GM12878 (cell line): ENCODE data around the gene ELAVL3. TPM values are rescaled to one million over a fixed set of nuclear protein-coding genes. Genes with fewer than 3 reads are reported as not detected.

Experiments
- HCFC1 ChIP-seq: fragments of 150-350 bp; IDR thresholded peaks from 2 replicates; pipeline ENCODE4 v1.6.1; 2014; ENCODE audit warnings: low read length
- KDM1A ChIP-seq: fragments of 200-600 bp; sonication (generic); IDR thresholded peaks from 2 replicates; pipeline ENCODE4 v1.6.1; 2016; ENCODE audit warnings: borderline replicate concordance
- NFXL1 ChIP-seq: fragments of 450-650 bp; IDR thresholded peaks from 2 replicates; pipeline ENCODE4 v1.6.1; 2017; ENCODE audit warnings: antibody characterized with exemption, mild to moderate bottlenecking, borderline replicate concordance
- RAD51 ChIP-seq: fragments of 450-650 bp; IDR thresholded peaks from 2 replicates; pipeline ENCODE4 v1.6.1; 2016; ENCODE audit warnings: moderate library complexity, mild to moderate bottlenecking, inconsistent platforms
- RCOR1 ChIP-seq: conservative IDR thresholded peaks from 2 replicates; pipeline ENCODE4 v1.6.1; 2012; ENCODE audit warnings: low read depth, low read length, improper control_type of control experiment
- SMAD1 ChIP-seq: fragments of 450-650 bp; IDR thresholded peaks from 2 replicates; pipeline ENCODE4 v1.6.1; 2018; ENCODE audit warnings: mild to moderate bottlenecking, low read depth; ENCODE audit not compliant: partially characterized antibody
- polyA plus RNA-seq, 11 experiments: library from polyadenylated mRNA; depleted of rRNA in 4 of 11; unstranded in 6 of 11; stranded (reverse) in 5 of 11; fragments of >200 nt; fragmentation: Nextera tagmentation in 4 of 11; fragmentation: Illumina TruSeq in 1 of 11; extraction: Ambion mirVana in 4 of 11; extraction: Trizol in 1 of 11; gene quantifications; 1 replicate in 1 of 11; 2 replicates in 10 of 11; pipeline versions ENCODE4 v1.2.1 to v1.2.3, GENCODE V29; 2011 to 2016; ENCODE audit warnings: inconsistent platforms in 2 of 11, missing spikeins in 2 of 11, low read depth in 1 of 11
- total RNA-seq, 4 experiments: library from RNA; depleted of rRNA in 3 of 4; stranded (reverse); fragments of >200 nt in 3 of 4; fragmentation: Illumina TruSeq in 1 of 4; extraction: Trizol in 1 of 4; gene quantifications; 2 replicates each; pipeline versions ENCODE4 v1.2.1 to v1.2.3, GENCODE V29; 2013 to 2021
- TF ChIP-seq, protein P1 (sequence below): fragments of 450-650 bp; IDR thresholded peaks from 2 replicates; pipeline ENCODE4 v1.6.1; 2017; ENCODE audit warnings: low read depth, mild to moderate bottlenecking, moderate library complexity
- TF ChIP-seq, protein P2 (sequence below): IDR thresholded peaks from 2 replicates; pipeline ENCODE4 v1.6.1; 2011; ENCODE audit warnings: borderline replicate concordance, low read depth, mild to moderate bottlenecking, moderate library complexity, low read length; ENCODE audit not compliant: insufficient read depth, poor library complexity, severe bottlenecking
- TF ChIP-seq, protein P3 (sequence below): IDR thresholded peaks from 2 replicates; pipeline ENCODE4 v1.6.1; 2011; ENCODE audit warnings: mild to moderate bottlenecking, low read depth, low read length, moderate library complexity; ENCODE audit not compliant: insufficient replicate concordance
- TF ChIP-seq, protein P4 (sequence below): fragments of 450-650 bp; formaldehyde crosslinking; IDR thresholded peaks from 2 replicates; pipeline ENCODE4 v1.5.0; 2022; ENCODE audit warnings: mild to moderate bottlenecking, missing genetic modification characterization
- TF ChIP-seq, protein P5 (sequence below): fragments of 450-650 bp; formaldehyde crosslinking; IDR thresholded peaks from 2 replicates; pipeline ENCODE4 v1.4.0; 2022; ENCODE audit warnings: mild to moderate bottlenecking, moderate library complexity
- TF ChIP-seq, protein P6 (sequence below): fragments of 450-650 bp; IDR thresholded peaks from 2 replicates; pipeline ENCODE4 v1.6.1; 2016; ENCODE audit warnings: mild to moderate bottlenecking, moderate library complexity, borderline replicate concordance

The ELAVL3 gene
- total and polyA plus RNA-seq, 10 of the 15 experiments (the other 5 are each of a cell fraction or from before 2014, with no cell fraction given), result under 0.01 to 0.05 (median 0.01) TPM; not detected in 7

DNA sequence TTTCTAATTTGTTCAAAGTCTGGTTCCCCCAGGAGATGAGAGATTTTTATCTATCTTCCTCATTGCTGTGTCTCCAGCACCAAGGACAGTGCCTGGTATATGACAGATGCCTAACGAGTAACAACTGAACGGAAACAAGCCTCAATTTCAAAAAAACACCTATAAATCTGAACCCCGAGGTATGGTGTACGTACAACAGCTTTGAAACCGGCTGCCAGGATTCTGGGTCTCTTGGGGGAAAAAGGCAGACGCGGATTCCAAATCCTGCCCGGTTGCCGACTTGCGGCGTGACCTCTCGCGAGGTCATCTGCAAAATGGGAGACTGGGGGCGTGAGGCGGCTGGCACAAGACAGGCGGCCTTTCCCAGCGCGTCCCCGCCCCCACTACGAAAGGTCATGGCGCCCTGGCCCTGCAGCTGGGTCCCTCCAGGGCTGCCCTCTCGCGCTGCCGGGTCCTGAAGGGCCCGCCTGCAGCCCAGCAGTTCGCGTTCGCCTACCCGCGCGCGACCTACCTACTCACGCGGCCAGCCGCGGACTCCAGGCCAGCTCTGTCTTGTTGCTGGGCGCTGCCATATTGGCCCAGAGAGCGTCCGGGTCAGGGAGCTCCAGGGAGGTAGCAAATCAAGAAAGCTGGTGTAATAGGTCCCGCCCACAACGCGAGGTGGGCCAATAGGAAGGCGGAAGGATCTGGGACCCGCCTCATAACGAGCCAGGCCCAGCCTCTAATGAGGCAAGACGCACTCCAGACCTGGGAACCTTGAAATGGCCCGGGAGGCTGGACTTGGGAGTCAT lies 47.9 kb upstream of the ELAVL3 start, which contains the start of gene ECSIT (continued):
- TF ChIP-seq, protein P1, sequence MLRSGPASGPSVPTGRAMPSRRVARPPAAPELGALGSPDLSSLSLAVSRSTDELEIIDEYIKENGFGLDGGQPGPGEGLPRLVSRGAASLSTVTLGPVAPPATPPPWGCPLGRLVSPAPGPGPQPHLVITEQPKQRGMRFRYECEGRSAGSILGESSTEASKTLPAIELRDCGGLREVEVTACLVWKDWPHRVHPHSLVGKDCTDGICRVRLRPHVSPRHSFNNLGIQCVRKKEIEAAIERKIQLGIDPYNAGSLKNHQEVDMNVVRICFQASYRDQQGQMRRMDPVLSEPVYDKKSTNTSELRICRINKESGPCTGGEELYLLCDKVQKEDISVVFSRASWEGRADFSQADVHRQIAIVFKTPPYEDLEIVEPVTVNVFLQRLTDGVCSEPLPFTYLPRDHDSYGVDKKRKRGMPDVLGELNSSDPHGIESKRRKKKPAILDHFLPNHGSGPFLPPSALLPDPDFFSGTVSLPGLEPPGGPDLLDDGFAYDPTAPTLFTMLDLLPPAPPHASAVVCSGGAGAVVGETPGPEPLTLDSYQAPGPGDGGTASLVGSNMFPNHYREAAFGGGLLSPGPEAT, result peak; percentile 90
- TF ChIP-seq HCFC1 (peak; percentile 75), KDM1A (no peak), SMAD1 (no peak), RCOR1 (0 out of 2 replicates have a peak, but pooled peaks have one; percentile 49), RAD51 (no peak), NFXL1 (no peak)
- TF ChIP-seq, protein P2, sequence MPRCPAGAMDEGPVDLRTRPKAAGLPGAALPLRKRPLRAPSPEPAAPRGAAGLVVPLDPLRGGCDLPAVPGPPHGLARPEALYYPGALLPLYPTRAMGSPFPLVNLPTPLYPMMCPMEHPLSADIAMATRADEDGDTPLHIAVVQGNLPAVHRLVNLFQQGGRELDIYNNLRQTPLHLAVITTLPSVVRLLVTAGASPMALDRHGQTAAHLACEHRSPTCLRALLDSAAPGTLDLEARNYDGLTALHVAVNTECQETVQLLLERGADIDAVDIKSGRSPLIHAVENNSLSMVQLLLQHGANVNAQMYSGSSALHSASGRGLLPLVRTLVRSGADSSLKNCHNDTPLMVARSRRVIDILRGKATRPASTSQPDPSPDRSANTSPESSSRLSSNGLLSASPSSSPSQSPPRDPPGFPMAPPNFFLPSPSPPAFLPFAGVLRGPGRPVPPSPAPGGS, result no peak
- TF ChIP-seq, protein P3, sequence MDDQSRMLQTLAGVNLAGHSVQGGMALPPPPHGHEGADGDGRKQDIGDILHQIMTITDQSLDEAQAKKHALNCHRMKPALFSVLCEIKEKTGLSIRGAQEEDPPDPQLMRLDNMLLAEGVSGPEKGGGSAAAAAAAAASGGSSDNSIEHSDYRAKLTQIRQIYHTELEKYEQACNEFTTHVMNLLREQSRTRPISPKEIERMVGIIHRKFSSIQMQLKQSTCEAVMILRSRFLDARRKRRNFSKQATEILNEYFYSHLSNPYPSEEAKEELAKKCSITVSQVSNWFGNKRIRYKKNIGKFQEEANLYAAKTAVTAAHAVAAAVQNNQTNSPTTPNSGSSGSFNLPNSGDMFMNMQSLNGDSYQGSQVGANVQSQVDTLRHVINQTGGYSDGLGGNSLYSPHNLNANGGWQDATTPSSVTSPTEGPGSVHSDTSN, result no peak
- TF ChIP-seq, protein P4, sequence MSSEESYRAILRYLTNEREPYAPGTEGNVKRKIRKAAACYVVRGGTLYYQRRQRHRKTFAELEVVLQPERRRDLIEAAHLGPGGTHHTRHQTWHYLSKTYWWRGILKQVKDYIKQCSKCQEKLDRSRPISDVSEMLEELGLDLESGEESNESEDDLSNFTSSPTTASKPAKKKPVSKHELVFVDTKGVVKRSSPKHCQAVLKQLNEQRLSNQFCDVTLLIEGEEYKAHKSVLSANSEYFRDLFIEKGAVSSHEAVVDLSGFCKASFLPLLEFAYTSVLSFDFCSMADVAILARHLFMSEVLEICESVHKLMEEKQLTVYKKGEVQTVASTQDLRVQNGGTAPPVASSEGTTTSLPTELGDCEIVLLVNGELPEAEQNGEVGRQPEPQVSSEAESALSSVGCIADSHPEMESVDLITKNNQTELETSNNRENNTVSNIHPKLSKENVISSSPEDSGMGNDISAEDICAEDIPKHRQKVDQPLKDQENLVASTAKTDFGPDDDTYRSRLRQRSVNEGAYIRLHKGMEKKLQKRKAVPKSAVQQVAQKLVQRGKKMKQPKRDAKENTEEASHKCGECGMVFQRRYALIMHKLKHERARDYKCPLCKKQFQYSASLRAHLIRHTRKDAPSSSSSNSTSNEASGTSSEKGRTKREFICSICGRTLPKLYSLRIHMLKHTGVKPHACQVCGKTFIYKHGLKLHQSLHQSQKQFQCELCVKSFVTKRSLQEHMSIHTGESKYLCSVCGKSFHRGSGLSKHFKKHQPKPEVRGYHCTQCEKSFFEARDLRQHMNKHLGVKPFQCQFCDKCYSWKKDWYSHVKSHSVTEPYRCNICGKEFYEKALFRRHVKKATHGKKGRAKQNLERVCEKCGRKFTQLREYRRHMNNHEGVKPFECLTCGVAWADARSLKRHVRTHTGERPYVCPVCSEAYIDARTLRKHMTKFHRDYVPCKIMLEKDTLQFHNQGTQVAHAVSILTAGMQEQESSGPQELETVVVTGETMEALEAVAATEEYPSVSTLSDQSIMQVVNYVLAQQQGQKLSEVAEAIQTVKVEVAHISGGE (CRISPR knock-in tag), result no peak
- TF ChIP-seq, protein P5, sequence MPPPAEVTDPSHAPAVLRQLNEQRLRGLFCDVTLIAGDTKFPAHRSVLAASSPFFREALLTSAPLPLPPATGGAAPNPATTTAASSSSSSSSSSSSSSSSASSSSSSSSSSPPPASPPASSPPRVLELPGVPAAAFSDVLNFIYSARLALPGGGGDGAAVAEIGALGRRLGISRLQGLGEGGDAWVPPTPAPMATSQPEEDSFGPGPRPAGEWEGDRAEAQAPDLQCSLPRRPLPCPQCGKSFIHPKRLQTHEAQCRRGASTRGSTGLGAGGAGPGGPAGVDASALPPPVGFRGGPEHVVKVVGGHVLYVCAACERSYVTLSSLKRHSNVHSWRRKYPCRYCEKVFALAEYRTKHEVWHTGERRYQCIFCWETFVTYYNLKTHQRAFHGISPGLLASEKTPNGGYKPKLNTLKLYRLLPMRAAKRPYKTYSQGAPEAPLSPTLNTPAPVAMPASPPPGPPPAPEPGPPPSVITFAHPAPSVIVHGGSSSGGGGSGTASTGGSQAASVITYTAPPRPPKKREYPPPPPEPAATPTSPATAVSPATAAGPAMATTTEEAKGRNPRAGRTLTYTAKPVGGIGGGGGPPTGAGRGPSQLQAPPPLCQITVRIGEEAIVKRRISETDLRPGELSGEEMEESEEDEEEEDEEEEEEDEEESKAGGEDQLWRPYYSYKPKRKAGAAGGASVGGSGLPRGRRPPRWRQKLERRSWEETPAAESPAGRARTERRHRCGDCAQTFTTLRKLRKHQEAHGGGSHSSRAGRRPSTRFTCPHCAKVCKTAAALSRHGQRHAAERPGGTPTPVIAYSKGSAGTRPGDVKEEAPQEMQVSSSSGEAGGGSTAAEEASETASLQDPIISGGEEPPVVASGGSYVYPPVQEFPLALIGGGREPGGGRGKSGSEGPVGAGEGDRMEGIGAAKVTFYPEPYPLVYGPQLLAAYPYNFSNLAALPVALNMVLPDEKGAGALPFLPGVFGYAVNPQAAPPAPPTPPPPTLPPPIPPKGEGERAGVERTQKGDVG (CRISPR knock-in tag), result no peak
- TF ChIP-seq, protein P6, sequence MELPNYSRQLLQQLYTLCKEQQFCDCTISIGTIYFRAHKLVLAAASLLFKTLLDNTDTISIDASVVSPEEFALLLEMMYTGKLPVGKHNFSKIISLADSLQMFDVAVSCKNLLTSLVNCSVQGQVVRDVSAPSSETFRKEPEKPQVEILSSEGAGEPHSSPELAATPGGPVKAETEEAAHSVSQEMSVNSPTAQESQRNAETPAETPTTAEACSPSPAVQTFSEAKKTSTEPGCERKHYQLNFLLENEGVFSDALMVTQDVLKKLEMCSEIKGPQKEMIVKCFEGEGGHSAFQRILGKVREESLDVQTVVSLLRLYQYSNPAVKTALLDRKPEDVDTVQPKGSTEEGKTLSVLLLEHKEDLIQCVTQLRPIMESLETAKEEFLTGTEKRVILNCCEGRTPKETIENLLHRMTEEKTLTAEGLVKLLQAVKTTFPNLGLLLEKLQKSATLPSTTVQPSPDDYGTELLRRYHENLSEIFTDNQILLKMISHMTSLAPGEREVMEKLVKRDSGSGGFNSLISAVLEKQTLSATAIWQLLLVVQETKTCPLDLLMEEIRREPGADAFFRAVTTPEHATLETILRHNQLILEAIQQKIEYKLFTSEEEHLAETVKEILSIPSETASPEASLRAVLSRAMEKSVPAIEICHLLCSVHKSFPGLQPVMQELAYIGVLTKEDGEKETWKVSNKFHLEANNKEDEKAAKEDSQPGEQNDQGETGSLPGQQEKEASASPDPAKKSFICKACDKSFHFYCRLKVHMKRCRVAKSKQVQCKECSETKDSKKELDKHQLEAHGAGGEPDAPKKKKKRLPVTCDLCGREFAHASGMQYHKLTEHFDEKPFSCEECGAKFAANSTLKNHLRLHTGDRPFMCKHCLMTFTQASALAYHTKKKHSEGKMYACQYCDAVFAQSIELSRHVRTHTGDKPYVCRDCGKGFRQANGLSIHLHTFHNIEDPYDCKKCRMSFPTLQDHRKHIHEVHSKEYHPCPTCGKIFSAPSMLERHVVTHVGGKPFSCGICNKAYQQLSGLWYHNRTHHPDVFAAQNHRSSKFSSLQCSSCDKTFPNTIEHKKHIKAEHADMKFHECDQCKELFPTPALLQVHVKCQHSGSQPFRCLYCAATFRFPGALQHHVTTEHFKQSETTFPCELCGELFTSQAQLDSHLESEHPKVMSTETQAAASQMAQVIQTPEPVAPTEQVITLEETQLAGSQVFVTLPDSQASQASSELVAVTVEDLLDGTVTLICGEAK, result peak; percentile 89
